ENCODE measurements around the gene TEX22. TPM values are rescaled to one million over a fixed set of nuclear protein-coding genes. Genes with fewer than 3 reads are reported as not detected.

Gene TEX22
- polyA plus RNA-seq, 4 donors = 0.22 to 0.68 TPM; not detected in 2

- 95 to 98% (median 97%) methylated on average over 18 to 29 of the region's 29 CpGs for WGBS, 3 donors
- H3K4me1 ChIP-seq (ENCODE audit: control insufficient read depth in 3 of 3, insufficient read depth in 2 of 3, low read depth in 1 of 3, low read length in 2 of 3) = no peaks in the 10 kb centered on the region
- DNase-seq = no peak
- FAIRE-seq = no peak
- no peaks in the 10 kb centered on the region for H3K27me3 ChIP-seq (ENCODE audit: control insufficient read depth in 3 of 3, insufficient read depth in 3 of 3, low read length in 3 of 3)
- no peak overlapping the region for H3K27ac ChIP-seq (ENCODE audit: low read depth in 1 of 3, low read length in 2 of 3)
- H3K9me3 ChIP-seq (ENCODE audit: control insufficient read depth in 2 of 2, insufficient read depth in 1 of 2, low read depth in 1 of 2, low read length in 1 of 2) = no peaks in the 10 kb centered on the region
- peaks cover 0 to 86% (median 0%) of the 10 kb centered on the region in 3 donors for H3K36me3 ChIP-seq (ENCODE audit: control insufficient read depth in 3 of 3, insufficient read depth in 2 of 3, low read depth in 1 of 3, low read length in 3 of 3)
- no peak overlapping the region for H3K4me3 ChIP-seq (ENCODE audit: low read depth in 1 of 3, low read length in 3 of 3)
Observed at GRCh38 chr14:105384605-105385321, 13.6 kb upstream of the TEX22 start.

- Histone ChIP-seq H3K9me3 (ENCODE audit: control insufficient read depth in 2 of 2, insufficient read depth in 1 of 2, low read depth in 1 of 2, low read length in 1 of 2) (no peaks in the 10 kb centered on the region), H3K27ac (ENCODE audit: low read depth in 1 of 3, low read length in 2 of 3) (no peak overlapping the region), H3K27me3 (ENCODE audit: control insufficient read depth in 3 of 3, insufficient read depth in 3 of 3, low read length in 3 of 3) (no peaks in the 10 kb centered on the region), H3K4me1 (ENCODE audit: control insufficient read depth in 3 of 3, insufficient read depth in 2 of 3, low read depth in 1 of 3, low read length in 2 of 3) (no peaks in the 10 kb centered on the region), H3K36me3 (ENCODE audit: control insufficient read depth in 3 of 3, insufficient read depth in 2 of 3, low read depth in 1 of 3, low read length in 3 of 3) (peaks cover 0 to 82% (median 0%) of the 10 kb centered on the region in 3 donors), H3K4me3 (ENCODE audit: low read depth in 1 of 3, low read length in 3 of 3) (no peak overlapping the region)
- WGBS, 3 donors = 94 to 95% (median 94%) methylated on average over 19 of the region's 19 CpGs
- FAIRE-seq = no peak
- no peak for DNase-seq
Observed at GRCh38 chr14:105385322-105385637, 13.1 kb upstream of the TEX22 start.

GRCh38 chr14:105385698-105386365 is 12.5 kb upstream of the TEX22 start:
- Histone ChIP-seq H3K4me3 (ENCODE audit: low read depth in 1 of 3, low read length in 3 of 3) (no peak overlapping the region), H3K4me1 (ENCODE audit: control insufficient read depth in 3 of 3, insufficient read depth in 2 of 3, low read depth in 1 of 3, low read length in 2 of 3) (no peaks in the 10 kb centered on the region), H3K9me3 (ENCODE audit: control insufficient read depth in 2 of 2, insufficient read depth in 1 of 2, low read depth in 1 of 2, low read length in 1 of 2) (no peaks in the 10 kb centered on the region), H3K36me3 (ENCODE audit: control insufficient read depth in 3 of 3, insufficient read depth in 2 of 3, low read depth in 1 of 3, low read length in 3 of 3) (peaks cover 0 to 78% (median 0%) of the 10 kb centered on the region in 3 donors), H3K27me3 (ENCODE audit: control insufficient read depth in 3 of 3, insufficient read depth in 3 of 3, low read length in 3 of 3) (no peaks in the 10 kb centered on the region), H3K27ac (ENCODE audit: low read depth in 1 of 3, low read length in 2 of 3) (no peak overlapping the region)
- FAIRE-seq (no peak), DNase-seq (no peak)
- 88 to 94% (median 91%) methylated on average over 22 of the region's 22 CpGs for WGBS, 3 donors

- DNase-seq = no peak
- no peak for FAIRE-seq
- Histone ChIP-seq H3K4me3 (ENCODE audit: low read depth in 1 of 3, low read length in 3 of 3) (no peak overlapping the region), H3K9me3 (ENCODE audit: control insufficient read depth in 2 of 2, insufficient read depth in 1 of 2, low read depth in 1 of 2, low read length in 1 of 2) (no peaks in the 10 kb centered on the region), H3K27ac (ENCODE audit: low read depth in 1 of 3, low read length in 2 of 3) (no peak overlapping the region), H3K27me3 (ENCODE audit: control insufficient read depth in 3 of 3, insufficient read depth in 3 of 3, low read length in 3 of 3) (no peaks in the 10 kb centered on the region), H3K4me1 (ENCODE audit: control insufficient read depth in 3 of 3, insufficient read depth in 2 of 3, low read depth in 1 of 3, low read length in 2 of 3) (no peaks in the 10 kb centered on the region), H3K36me3 (ENCODE audit: control insufficient read depth in 3 of 3, insufficient read depth in 2 of 3, low read depth in 1 of 3, low read length in 3 of 3) (peaks cover 0 to 77% (median 0%) of the 10 kb centered on the region in 3 donors)
- 92 to 94% (median 93%) methylated on average over 33 of the region's 33 CpGs for WGBS, 3 donors
Observed at GRCh38 chr14:105386581-105387529, 11.5 kb upstream of the TEX22 start.

DNA sequence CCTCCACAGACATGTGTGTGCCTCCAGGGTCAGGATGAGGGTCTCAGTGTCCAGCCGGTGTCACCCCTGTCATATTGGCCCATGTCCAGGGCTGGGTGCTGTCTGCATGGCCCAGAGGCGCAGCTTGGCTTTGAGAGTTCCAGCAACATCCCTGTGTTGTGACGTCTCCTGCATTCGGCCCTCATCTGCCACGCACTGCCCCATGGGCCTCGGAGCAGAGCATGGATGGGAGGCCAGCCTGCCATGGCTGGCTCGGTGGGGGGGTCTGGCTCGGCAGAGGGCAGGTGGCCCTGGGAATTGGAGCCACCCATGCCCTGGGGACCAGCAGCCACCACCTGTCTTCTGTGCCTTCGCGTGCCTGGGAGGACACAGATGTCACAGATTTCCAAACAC is 10.8 kb upstream of the TEX22 start:
- no peaks in the 10 kb centered on the region for H3K27me3 ChIP-seq (ENCODE audit: control insufficient read depth in 3 of 3, insufficient read depth in 3 of 3, low read length in 3 of 3)
- no peak overlapping the region for H3K4me3 ChIP-seq (ENCODE audit: low read depth in 1 of 3, low read length in 3 of 3)
- peaks cover 0 to 74% (median 2%) of the 10 kb centered on the region in 3 donors for H3K36me3 ChIP-seq (ENCODE audit: control insufficient read depth in 3 of 3, insufficient read depth in 2 of 3, low read depth in 1 of 3, low read length in 3 of 3)
- H3K27ac ChIP-seq (ENCODE audit: low read depth in 1 of 3, low read length in 2 of 3) = no peak overlapping the region
- 86 to 94% (median 93%) methylated on average over 10 of the region's 10 CpGs for WGBS, 3 donors
- H3K4me1 ChIP-seq (ENCODE audit: control insufficient read depth in 3 of 3, insufficient read depth in 2 of 3, low read depth in 1 of 3, low read length in 2 of 3) = no peaks in the 10 kb centered on the region
- H3K9me3 ChIP-seq (ENCODE audit: control insufficient read depth in 2 of 2, insufficient read depth in 1 of 2, low read depth in 1 of 2, low read length in 1 of 2) = no peaks in the 10 kb centered on the region
- FAIRE-seq = no peak
- DNase-seq = no peak

DNA sequence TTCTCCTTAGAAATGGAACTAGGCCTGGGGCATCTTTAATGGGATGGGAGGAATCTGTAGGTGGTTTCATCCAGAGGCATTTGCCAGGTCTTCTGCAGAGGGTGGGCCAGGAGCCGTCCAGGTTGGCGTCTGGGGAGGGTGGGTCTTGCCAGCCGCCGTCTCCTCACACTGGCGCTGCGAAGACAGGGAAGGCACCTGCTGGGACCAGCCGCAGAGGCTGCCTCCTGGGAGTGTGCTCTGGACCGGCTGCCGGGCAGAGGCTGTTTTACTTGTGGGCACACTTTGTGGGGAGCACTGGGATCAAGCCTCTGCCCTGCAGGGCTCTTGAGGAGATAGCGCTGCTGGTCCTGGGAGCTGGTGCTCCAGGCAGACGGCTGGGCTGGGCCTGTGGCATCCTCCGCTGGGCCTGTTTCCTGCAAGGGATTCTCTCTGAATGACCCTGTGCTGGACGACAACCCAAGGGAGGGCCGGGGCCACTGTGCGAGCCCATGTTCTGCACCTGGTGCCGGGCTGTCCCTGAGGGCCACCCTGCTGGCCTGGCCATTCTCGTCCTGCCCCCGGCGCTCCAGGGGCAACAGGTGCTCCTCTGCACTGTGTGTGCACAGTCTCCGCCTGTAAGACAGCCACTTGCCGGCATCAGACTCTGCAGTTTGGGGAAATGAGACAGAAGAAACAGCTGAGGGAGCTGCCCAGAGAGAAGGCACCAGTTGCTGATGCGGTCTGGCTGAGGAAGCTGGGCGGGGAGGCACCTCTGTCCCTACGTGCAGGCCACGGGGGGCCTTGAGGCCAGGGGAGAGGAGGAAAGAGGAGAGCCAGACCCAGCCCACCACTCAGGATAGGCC is 10.0 kb upstream of the TEX22 start:
- Histone ChIP-seq H3K36me3 (ENCODE audit: control insufficient read depth in 3 of 3, insufficient read depth in 2 of 3, low read depth in 1 of 3, low read length in 3 of 3) (peaks cover 0 to 73% (median 2%) of the 10 kb centered on the region in 3 donors), H3K4me1 (ENCODE audit: control insufficient read depth in 3 of 3, insufficient read depth in 2 of 3, low read depth in 1 of 3, low read length in 2 of 3) (no peaks in the 10 kb centered on the region), H3K4me3 (ENCODE audit: low read depth in 1 of 3, low read length in 3 of 3) (no peak overlapping the region), H3K9me3 (ENCODE audit: control insufficient read depth in 2 of 2, insufficient read depth in 1 of 2, low read depth in 1 of 2, low read length in 1 of 2) (no peaks in the 10 kb centered on the region), H3K27ac (ENCODE audit: low read depth in 1 of 3, low read length in 2 of 3) (no peak overlapping the region), H3K27me3 (ENCODE audit: control insufficient read depth in 3 of 3, insufficient read depth in 3 of 3, low read length in 3 of 3) (no peaks in the 10 kb centered on the region)
- WGBS, 3 donors = 87 to 96% (median 91%) methylated on average over 23 to 25 of the region's 25 CpGs
- DNase-seq (no peak), FAIRE-seq (no peak)

DNA sequence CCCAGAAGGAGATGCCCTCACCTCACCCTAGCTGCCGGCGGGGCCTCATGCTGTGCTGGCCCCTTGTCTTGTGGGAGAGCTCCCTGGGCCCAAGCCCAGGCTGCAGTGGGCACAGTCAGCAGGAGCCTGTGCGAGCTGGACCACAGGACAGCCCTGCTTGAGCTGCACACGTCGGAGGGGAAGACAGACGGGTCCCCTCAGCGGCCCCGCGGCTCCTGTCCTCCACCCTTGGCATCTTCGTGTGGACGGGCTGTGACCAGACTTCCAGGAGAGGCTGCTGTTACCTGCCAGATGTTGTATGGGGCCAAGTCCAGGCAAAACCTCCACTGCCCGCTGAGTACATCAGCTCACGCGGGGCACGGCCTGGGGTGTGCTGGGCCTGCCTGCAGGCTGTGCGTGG is 9.4 kb upstream of the TEX22 start:
- FAIRE-seq = no peak
- no peak for DNase-seq
- H3K4me3 ChIP-seq (ENCODE audit: low read depth in 1 of 3, low read length in 3 of 3) = no peak overlapping the region
- H3K36me3 ChIP-seq (ENCODE audit: control insufficient read depth in 3 of 3, insufficient read depth in 2 of 3, low read depth in 1 of 3, low read length in 3 of 3) = peaks cover 0 to 66% (median 2%) of the 10 kb centered on the region in 3 donors
- no peaks in the 10 kb centered on the region for H3K4me1 ChIP-seq (ENCODE audit: control insufficient read depth in 3 of 3, insufficient read depth in 2 of 3, low read depth in 1 of 3, low read length in 2 of 3)
- H3K27ac ChIP-seq (ENCODE audit: low read depth in 1 of 3, low read length in 2 of 3) = no peak overlapping the region
- no peaks in the 10 kb centered on the region for H3K27me3 ChIP-seq (ENCODE audit: control insufficient read depth in 3 of 3, insufficient read depth in 3 of 3, low read length in 3 of 3)
- WGBS, 3 donors = 92 to 93% (median 92%) methylated on average over 11 to 16 of the region's 16 CpGs
- no peaks in the 10 kb centered on the region for H3K9me3 ChIP-seq (ENCODE audit: control insufficient read depth in 2 of 2, insufficient read depth in 1 of 2, low read depth in 1 of 2, low read length in 1 of 2)

- peaks cover 0 to 65% (median 2%) of the 10 kb centered on the region in 3 donors for H3K36me3 ChIP-seq (ENCODE audit: control insufficient read depth in 3 of 3, insufficient read depth in 2 of 3, low read depth in 1 of 3, low read length in 3 of 3)
- H3K27me3 ChIP-seq (ENCODE audit: control insufficient read depth in 3 of 3, insufficient read depth in 3 of 3, low read length in 3 of 3) = no peaks in the 10 kb centered on the region
- no peaks in the 10 kb centered on the region for H3K9me3 ChIP-seq (ENCODE audit: control insufficient read depth in 2 of 2, insufficient read depth in 1 of 2, low read depth in 1 of 2, low read length in 1 of 2)
- FAIRE-seq (no peak), DNase-seq (no peak)
- H3K4me1 ChIP-seq (ENCODE audit: control insufficient read depth in 3 of 3, insufficient read depth in 2 of 3, low read depth in 1 of 3, low read length in 2 of 3) = no peaks in the 10 kb centered on the region
- 74 to 91% (median 88%) methylated on average over 11 to 12 of the region's 12 CpGs for WGBS, 3 donors
- no peak overlapping the region for H3K27ac ChIP-seq (ENCODE audit: low read depth in 1 of 3, low read length in 2 of 3)
- H3K4me3 ChIP-seq (ENCODE audit: low read depth in 1 of 3, low read length in 3 of 3) = no peak overlapping the region
Observed at GRCh38 chr14:105389534-105389933, 8.8 kb upstream of the TEX22 start.

Measured in small intestine (tissue), 7 donors.